ENCODE measurements around the gene AGBL5.

GRCh38 chr2:27051902-27052645 lies 606 bp downstream of the AGBL5 start:
- no peak for TF ChIP-seq ZNF460 (CRISPR knock-in tag; IDR thresholded peaks at IDR 0.05; ENCODE audit: borderline replicate concordance)
- no peak for TF ChIP-seq NCOR1 (IDR thresholded peaks at IDR 0.05; ENCODE audit: borderline replicate concordance, low read length)
- no peak for TF ChIP-seq CTCF (CRISPR knock-in tag; IDR thresholded peaks at IDR 0.05)
- TF ChIP-seq POLR2AphosphoS5 (IDR thresholded peaks at IDR 0.05; ENCODE audit: low read depth, low read length), result no peak
- no peak for TF ChIP-seq E2F5 (CRISPR knock-in tag; conservative IDR thresholded peaks at IDR 0.05)
- TF ChIP-seq HNRNPUL1 (IDR thresholded peaks at IDR 0.05; ENCODE audit: low read depth, low read length), result no peak

Data from HepG2 (cell line).